GM19025 (cell line): Measurements from ENCODE around the gene ATP13A1.
"Not testable (repeated sequence)": the region's sequence is repeated elsewhere in the genome, so short reads cannot be mapped to it uniquely, and the experiment has no call there.

Source experiments
- ATAC-seq: cut with Tn5 transposase; IDR thresholded peaks from one replicate; pipeline ENCODE4 v1.9.1; 2021; ENCODE audit warnings: mild to moderate bottlenecking, low read depth, moderate library complexity; ENCODE audit not compliant: unreplicated experiment

The ATP13A1 gene

GRCh38 chr19:19663256-19664120, at the start of gene ATP13A1:
ATP13A1 (minus strand) TSS chr19:19663676; CDS start chr19:19663666, 10 bp downstream.
- ATAC-seq, result peak; percentile 67

DNA sequence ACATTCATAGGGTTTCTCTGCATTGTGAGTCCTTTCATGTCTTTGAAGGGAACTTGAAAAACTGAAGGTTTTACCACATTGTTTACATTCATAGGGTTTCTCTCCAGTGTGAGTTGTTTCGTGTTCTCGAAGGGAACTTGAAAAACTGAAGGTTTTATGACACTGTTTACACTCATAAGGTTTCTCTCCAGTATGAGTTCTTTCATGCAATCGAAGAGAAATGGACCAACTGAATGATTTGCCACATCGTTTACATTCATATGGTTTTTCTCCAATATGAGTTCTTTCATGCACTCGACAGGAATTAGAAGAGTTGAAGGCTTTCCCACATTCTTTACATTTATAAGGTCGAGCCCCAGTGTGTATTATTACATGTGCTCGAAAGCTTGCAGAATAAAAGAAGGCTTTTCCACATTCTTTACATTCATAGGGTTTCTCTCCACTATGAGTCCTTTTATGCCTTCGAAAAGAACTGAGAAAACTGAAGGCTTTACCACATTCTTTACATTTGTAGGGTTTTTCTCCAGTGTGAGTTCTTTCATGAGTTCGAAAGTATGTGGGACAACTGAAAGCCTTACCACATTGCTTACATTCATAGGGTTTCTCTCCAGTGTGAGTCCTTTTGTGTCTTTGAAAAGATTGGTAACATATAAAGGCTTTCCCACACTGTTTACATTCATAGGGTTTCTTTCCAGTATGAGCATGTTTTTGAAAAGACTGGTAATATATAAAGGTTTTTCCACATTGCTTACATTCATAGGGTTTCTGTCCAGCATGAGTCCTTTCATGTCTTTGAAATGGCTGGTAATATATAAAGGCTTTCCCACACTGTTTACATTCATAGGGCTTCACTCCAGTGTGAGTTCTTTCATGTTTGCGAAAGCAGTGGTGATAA, 48.7 kb upstream of the ATP13A1 start:
- ATAC-seq, result no peak

GRCh38 chr19:19711306-19711933, 47.9 kb upstream of the ATP13A1 start:
- no peak for ATAC-seq

DNA sequence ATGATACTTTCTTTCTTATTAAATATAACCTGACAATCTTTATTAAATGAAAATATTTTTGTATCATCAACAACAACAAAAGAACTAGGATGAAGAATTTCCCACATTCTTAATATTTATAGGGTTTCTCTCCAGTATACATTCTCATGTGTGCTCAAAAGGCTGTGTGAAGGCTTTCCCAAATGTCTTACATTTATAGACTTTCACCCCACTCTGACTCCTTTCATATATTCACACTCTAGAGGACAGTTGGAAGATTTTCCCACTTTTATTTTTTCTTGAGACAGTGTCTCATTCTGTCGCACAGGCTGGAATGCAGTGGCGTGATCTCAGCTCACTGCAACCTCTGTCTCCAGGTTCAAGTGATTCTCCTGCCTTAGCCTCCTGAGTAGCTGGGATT, 47.0 kb upstream of the ATP13A1 start:
- ATAC-seq, result no peak

- ATAC-seq, result no peak
Measured at GRCh38 chr19:19704836-19705235, 41.4 kb upstream of the ATP13A1 start.

- not testable (repeated sequence) for ATAC-seq
Measured at GRCh38 chr19:19700493-19700892, 37.0 kb upstream of the ATP13A1 start.

DNA sequence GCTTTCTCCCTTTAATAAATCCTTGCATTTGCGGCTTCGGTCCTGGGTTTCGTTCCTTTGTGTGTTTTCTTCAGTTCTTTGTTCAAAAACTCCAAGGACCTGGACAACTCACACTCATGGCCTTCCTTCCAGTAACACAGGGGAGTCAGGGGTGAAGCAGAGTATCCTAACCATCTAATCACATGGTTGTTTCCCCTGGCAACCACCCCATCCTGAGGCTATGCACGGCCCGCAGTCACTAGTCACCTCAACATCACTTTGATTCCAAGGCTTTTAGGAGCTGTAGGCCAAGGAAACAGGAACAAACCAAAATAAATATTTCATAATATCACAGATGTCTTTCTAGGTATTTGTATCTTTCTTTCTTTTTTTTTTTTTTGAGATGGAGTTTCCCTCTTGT, 34.1 kb upstream of the ATP13A1 start:
- no peak for ATAC-seq

DNA sequence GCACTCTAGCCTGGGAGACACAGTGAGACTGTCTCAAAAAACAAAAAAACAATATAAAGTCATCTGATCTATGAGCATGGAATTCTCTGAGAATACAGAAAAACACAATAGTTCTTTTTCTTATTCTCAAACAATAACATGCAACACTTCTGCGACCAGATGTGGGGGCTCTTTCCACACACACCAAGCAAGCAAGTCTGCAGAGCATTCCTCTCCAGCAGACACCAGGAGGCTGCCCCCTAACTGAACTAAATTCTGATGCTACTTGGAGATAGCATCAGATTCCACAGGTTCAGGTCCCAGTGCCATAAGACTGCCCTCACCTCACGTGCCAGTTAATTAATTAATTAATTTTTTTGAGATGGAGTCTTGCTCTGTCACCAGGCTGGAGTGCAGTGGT, 32.9 kb upstream of the ATP13A1 start:
- no peak for ATAC-seq

DNA sequence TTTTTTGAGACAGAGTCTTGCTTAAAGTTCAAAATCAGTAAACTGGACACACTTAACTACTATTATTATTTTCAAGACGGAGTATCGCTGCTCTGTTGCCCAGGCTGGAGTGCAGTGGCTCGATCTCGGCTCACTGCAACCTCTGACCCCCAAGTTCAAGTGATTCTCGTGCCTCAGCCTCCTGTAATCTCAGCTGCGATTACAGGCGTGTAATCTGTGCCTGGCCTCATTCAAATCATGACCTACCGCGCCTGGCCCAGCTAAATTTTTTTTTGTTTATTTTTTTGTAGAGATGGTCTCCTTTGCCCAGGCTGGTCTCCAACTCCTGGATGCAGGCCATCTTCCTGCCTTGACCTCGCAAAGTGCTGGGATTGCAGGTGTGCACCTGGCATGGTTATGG, 28.2 kb upstream of the ATP13A1 start:
- no peak for ATAC-seq

DNA sequence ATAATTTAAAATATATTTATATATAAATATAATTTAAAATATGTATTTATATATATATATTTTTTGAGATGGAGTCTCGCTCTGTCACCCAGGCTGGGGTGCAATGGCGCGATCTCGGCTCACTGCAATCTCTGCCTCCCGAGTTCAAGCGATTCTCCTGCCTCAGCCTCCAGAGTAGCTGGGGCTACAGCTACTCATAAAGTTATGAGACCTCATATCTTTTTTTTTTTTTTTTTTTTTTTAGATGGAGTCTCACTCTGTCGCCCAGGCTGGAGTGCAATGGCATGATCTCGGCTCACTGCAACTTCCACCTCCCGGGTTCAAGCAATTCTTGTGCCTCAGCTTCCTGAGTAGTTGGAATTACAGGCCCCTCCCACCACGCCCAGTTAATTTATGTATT, 25.5 kb upstream of the ATP13A1 start:
- not testable (repeated sequence) for ATAC-seq

DNA sequence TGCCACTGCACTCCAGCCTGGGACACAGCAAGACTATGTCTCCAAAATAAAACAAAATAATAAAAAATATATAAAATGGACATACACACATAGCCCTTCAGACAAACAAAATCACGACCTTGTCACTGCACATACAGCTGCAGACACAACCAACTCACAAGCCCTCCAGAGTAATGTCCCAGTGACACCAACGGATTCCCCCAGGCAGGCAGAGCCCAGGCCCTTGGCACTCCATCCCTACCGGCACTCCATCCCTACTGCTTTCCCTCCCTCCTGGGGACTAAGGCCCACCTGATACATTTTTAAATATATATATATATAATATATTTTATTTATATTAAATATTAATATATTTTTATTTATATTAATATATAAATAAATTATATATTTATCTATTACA, 23.6 kb upstream of the ATP13A1 start:
- ATAC-seq, result no peak

- ATAC-seq, result no peak
Measured at GRCh38 chr19:19686580-19686979, 23.1 kb upstream of the ATP13A1 start.

DNA sequence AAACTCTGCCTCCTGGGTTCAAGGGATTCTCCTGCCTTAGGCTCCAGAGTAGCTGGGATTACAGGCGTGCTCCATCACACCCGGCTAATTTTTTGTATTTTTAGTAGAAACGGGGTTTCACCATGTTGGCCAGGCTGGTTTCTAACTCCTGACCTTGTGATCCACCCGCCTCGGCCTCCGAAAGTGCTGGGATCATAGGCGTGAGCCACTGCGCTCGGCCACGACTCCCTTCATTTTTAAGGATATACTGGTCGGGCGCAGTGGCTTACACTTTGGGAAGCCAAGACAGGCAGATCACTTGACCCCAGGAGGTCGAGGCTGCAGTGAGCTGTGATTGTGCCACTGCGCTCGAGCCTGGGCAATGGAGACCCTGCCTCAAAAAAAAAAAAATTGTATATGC, 22.6 kb upstream of the ATP13A1 start:
- not testable (repeated sequence) for ATAC-seq

DNA sequence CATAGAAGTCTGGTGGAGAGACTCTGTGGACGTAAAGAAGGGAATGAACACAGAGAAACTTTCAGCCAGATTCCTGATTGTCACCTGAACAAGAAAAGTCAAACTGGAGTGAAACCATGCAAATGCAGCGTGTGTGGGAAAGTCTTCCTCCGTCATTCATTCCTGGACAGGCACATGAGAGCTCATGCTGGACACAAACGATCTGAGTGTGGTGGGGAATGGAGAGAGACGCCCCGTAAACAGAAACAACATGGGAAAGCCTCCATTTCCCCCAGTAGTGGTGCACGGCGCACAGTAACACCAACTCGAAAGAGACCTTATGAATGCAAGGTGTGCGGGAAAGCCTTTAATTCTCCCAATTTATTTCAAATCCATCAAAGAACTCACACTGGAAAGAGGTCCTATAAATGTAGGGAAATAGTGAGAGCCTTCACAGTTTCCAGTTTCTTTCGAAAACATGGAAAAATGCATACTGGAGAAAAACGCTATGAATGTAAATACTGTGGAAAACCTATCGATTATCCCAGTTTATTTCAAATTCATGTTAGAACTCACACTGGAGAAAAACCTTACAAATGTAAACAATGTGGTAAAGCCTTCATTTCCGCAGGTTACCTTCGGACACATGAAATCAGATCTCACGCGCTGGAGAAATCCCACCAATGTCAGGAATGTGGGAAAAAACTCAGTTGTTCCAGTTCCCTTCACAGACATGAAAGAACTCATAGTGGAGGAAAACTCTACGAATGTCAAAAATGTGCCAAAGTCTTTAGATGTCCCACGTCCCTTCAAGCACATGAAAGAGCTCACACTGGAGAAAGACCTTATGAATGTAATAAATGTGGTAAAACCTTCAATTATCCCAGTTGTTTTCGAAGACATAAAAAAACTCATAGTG, 15.9 kb upstream of the ATP13A1 start:
- ATAC-seq, result no peak

DNA sequence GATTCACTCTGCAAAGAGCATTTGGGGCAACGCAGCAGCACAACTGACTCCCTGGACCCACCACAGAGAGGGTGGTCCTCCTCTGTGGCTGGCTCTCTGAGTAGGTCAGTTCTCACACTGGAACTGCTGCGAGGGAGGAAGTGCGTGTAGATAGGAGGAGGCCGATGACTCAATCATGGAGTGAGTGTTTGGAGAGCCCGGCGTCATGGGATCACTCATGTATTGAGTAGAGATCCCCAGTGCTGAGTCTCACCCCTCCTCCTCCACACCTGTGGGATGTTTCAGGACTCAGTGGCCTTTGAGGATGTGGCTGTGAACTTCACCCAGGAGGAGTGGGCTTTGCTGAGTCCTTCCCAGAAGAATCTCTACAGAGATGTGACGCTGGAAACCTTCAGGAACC, 14.1 kb upstream of the ATP13A1 start:
- no peak for ATAC-seq

DNA sequence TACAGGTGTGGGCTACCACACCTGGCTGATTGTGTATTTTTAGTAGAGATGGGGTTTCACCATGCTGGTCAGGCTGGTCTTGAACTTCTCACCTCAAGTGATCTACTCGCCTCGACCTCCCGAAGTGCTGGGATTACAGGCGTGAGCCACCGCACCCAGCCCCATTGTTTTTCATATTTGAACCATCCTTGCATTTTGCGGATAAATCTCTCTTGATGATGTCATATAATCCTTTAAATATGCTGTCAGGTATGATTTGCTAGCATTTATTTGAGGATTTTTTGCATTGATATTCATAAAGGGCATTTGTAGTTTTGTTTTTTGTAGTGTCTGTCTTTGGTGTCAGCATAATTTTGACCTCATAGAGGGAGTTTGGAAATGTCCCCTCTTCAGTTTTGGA, 10.8 kb upstream of the ATP13A1 start:
- ATAC-seq, result no peak

GRCh38 chr19:19672816-19673215, 9.3 kb upstream of the ATP13A1 start:
- no peak for ATAC-seq

- ATAC-seq, result no peak
Measured at GRCh38 chr19:19670070-19670551, 6.6 kb upstream of the ATP13A1 start.

DNA sequence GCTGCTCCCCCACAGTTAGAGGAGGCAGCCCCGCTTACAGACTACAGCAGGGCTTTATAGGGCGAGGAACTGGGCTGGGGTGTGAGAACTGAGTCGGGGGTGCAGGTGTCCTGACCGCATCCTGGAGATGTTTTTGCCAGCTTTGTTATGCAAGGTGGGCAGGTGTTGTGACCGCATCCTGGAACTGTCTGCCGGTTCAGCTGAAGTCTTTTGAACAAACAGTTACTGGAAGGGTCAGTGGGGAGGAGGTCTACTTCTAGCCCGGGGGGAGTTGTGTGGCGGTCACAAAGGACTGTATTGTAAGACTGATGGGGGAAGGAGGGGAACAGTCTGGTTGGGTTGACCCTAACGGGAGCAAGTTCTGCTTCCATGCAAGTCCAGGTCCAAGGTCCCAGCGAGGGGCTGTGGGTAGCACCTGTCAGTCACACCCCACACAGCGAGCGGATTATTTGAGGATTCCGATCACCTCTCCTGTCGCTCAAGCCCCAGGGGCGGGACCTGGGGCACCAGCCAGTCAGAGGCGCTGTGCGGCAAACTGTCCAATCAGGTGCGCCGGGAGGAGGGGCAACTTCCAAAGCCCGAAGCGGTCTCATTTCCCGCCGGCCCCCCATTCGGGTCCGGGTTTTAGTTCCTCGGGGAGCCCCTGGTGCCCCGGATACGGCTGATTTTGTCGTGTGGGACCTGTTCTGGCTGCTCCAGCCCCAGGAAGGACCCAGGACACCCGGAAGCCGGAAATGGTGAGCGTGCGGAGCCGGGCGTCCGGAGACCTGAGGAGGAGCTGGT, 4.9 kb upstream of the ATP13A1 start, which contains the start of gene ZNF101:
Gene ZNF101, plus strand, starts transcription at position 610 of the 783 bp plus-strand sequence. Its CDS starts 125 bp downstream, at position 735.
- ATAC-seq, result peak; percentile 61
